ENCODE results near the gene SURF1.

DNA sequence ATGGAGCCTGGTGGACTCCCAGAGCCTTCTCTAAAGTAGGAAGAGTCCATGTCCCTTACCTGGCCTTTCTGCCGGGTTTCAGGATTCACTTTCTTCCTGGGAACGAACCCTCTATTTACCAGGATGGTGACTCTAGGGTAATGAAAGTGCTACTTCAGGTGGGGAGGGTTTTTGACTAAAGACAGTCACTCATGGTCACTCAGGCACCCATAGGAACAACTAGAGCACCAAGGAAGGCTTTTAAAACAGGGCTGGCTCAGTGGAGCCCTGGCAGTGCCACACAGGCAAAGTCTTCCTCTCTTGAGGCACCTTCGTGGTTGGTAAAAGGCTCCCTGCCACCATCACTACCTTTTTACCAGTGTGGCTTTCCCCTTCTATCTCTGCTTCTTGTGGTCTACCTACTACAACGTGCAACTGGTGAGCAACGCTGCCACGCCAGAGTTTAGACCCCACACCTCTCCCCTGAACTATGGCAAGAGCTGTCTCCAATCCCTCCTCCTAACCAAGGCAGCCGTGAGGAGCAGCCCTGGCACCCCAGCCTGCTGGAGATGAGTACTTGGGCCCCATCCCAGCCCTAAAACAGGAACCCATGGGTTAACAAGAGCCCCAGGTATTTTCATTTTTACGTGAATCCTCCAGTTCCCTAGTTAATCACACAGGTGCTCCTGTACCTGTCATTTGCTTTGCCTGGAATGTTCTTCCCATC lies 3.5 kb downstream of the SURF1 start:
- no peak for TF ChIP-seq CTCF (IDR thresholded peaks at IDR 0.05; ENCODE audit: low read depth, low read length)
- no peak for TF ChIP-seq EZH2phosphoT487 (IDR thresholded peaks at IDR 0.05; ENCODE audit: low read depth)

Measured in OCI-LY3 (cell line).